Lower leg skin (tissue), 4 donors: ENCODE data around the gene LRIT1. TPM values are rescaled to one million over a fixed set of nuclear protein-coding genes. Genes with fewer than 3 reads are reported as not detected.
A peak's percentile ranks its signal among the peaks of the same experiment; 100 is the strongest.

Experiments
- DNase-seq, 2 donors: peaks; one replicate each; pipeline ENCODE4 v3.0.0-alpha.2; 2019; ENCODE audit warnings: low spot score in 2 of 2
- H3K4me3 ChIP-seq: fragments of 200-600 bp; sonication (generic); 2 replicates; pipeline ENCODE4 v1.5.1; 2017; ENCODE audit warnings: mild to moderate bottlenecking, low read depth; ENCODE audit not compliant: poor library complexity, severe bottlenecking
- CTCF ChIP-seq, 3 donors: fragments of 450-650 bp; IDR thresholded peaks; one replicate each; pipeline ENCODE4 v1.5.1; 2016; ENCODE audit warnings: antibody characterized with exemption in 3 of 3, mild to moderate bottlenecking in 3 of 3, moderate library complexity in 2 of 3
- POLR2A ChIP-seq, 2 donors: fragments of 450-650 bp; IDR thresholded peaks; one replicate each; pipeline ENCODE4 v1.6.1; 2016 to 2017; ENCODE audit warnings: antibody characterized with exemption in 2 of 2, mild to moderate bottlenecking in 1 of 2, moderate library complexity in 1 of 2
- WGBS, 2 donors: methylation state at CpG; one replicate each; pipeline ENCODE4 v1.1.5; 2018; 5-methylcytosine and 5-hydroxymethylcytosine counted together
- intact Hi-C: fragments of 100-400 bp; cut with DNase I; formaldehyde crosslinking; loops from one replicate; pipeline ENCODE4 v1.15.0; 2023; ENCODE audit warnings: low total_unique reads
- total RNA-seq, 4 donors: library from RNA; depleted of rRNA; stranded (reverse); fragments of >200 nt; gene quantifications; one replicate each; pipeline ENCODE4 v1.1.0, GENCODE V29; 2016

LRIT1 gene
- total RNA-seq, 4 donors from 2014 or later = 0.19 TPM; not detected in 3

DNA sequence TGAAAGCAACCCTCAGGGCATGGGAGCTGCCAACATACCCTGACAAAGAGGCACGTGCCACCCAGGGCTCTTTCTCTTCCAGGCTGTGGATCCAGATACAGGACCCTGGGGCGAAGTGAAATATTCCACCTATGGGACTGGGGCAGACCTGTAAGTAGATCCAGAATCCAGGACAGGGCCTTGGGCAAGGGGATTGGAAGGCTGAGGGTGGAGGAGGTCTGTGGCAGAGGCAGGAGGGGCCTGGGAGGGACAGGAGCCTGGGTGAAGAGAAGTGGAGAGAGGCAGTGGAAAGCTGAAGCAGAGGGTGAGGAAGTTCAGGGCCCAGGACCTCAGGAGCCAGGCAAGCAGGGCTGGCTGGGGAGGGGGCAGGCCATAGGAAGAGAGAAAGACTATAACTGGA lies 29.8 kb downstream of the LRIT1 start:
- WGBS, 2 donors = 66 to 71% methylated on average over 2 of the region's 2 CpGs
- no peak for TF ChIP-seq POLR2A (IDR thresholded peaks at IDR 0.05)
- no peak for TF ChIP-seq CTCF (IDR thresholded peaks at IDR 0.05)
- no peak for DNase-seq
- no peak overlapping the region for H3K4me3 ChIP-seq
- intact Hi-C loops = loop anchor here (5.0 kb wide), 1 partner anchor 64 kb away; no protein-coding TSS in a partner anchor

DNA sequence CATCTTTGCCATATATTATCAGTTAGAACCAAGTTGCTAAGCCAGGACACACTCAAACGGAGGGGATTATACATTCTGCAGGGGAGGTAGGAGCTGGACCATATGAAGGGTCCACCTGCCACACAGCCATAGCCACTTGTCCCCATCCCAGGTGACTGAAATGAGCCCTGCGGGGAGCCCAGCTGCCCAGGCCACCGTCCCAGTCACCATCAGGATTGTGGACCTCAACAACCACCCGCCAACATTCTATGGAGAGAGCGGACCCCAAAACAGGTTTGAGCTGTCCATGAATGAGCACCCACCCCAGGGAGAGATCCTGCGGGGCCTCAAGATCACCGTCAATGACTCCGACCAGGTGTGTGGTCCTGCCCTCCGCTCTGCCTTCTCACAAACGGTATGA lies 33.3 kb downstream of the LRIT1 start:
- intact Hi-C loops = no loop called here
- DNase-seq = no peak
- no peak for TF ChIP-seq POLR2A (IDR thresholded peaks at IDR 0.05)
- TF ChIP-seq CTCF (IDR thresholded peaks at IDR 0.05) = no peak
- WGBS, 2 donors = 84 to 86% methylated on average over 10 of the region's 10 CpGs
- H3K4me3 ChIP-seq = no peak overlapping the region

DNA sequence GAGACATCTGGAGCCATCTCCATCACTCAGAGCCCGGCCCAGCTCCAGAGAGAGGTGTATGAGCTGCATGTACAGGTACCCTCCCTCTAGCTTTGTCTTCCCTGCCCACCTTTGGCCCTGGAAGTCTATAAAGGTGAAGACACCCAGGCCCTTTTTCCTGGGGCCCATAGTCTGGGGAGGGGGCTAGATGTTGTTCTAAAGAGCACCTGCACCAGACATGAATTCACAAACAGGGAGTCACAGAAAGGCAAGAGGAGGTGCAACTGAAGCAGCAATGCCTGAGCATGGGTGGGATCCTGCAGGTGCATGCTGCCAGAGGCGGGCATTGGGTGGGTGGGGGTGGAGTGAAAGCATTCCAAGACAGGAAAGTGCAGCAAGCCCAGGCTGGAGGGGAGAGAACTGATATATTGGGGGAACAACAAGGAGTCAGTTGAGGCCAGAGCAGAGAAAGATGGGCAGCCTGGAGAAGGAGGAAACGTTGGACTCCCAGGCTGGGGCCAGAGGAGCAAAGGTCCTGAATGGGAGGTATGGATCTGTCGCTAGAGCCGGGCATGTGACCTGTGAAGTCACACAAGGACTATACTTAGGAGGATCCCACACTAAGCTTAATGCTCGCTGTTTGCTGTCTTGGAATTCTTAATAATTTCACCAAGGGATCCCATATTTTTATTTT lies 35.4 kb downstream of the LRIT1 start:
- TF ChIP-seq POLR2A (IDR thresholded peaks at IDR 0.05) (no peak), CTCF (IDR thresholded peaks at IDR 0.05) (no peak)
- intact Hi-C loops = no loop called here
- DNase-seq = peak in 1 of 2 donors; percentile 56
- no peak overlapping the region for H3K4me3 ChIP-seq
- 67 to 74% methylated on average over 6 of the region's 6 CpGs for WGBS, 2 donors

DNA sequence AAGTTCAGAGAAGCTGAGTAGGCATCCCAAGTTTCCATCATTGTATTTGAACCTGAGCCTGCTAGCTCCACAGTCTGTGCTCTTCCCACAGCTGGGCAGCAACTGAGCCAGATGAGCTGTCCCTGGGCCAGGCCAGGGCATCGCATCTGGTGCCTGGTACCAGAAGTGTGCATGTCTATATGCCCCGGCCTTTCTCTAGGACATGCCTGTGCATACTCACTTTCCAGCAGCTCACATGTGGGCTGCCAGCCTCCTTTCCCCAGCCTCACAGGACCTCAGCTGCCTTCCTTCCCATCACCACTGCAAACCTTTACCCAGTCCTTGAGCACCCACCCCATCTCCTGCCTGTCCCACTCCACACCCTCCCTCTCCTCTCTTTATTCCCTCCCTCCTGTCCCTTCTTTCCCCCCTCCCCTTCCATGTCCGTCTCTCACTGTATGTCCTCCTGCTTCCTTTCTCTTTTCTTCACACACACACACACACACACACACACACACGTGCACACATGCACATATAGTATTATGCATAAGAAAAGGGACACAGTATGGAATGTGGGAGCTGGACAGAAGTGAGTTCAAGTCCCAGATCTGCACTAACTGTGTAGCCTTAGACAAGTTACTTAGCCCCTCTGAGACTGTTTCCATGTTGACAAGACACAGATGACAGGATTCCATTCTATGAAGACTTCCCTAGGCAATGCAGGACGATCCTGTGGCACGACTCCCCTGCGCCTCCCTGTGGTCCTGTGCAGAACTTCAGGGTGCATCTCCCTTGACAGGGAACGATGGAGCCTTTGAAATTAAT lies 36.1 kb downstream of the LRIT1 start:
- intact Hi-C loops = no loop called here
- 28 to 34% methylated on average over 8 of the region's 8 CpGs for WGBS, 2 donors
- peak in 1 of 2 donors; percentile 87 for DNase-seq
- no peak for TF ChIP-seq POLR2A (IDR thresholded peaks at IDR 0.05)
- TF ChIP-seq CTCF (IDR thresholded peaks at IDR 0.05) = no peak
- H3K4me3 ChIP-seq = no peak overlapping the region

- WGBS, 2 donors = 93 to 95% methylated on average over 4 of the region's 4 CpGs
- H3K4me3 ChIP-seq = no peak overlapping the region
- TF ChIP-seq CTCF (IDR thresholded peaks at IDR 0.05) (no peak), POLR2A (IDR thresholded peaks at IDR 0.05) (no peak)
- intact Hi-C loops = loop anchor here (5.0 kb wide), 1 partner anchor 52 kb away; no protein-coding TSS in a partner anchor
- peak in 1 of 2 donors; percentile 70 for DNase-seq
These were observed 36.7 kb downstream of the LRIT1 start for GRCh38 chr10:84204610-84205009.
